HepG2 (cell line): ENCODE results near the gene CCDC38. TPM values are rescaled to one million over a fixed set of nuclear protein-coding genes. Genes with fewer than 3 reads are reported as not detected.

ENCODE experiments used
- BHLHE40 ChIP-seq: IDR thresholded peaks from 2 replicates; pipeline ENCODE4 v1.6.1; 2011; ENCODE audit warnings: low read length, improper control_type of control experiment
- CBX5 ChIP-seq: sonication (generic); formaldehyde crosslinking; IDR thresholded peaks from 2 replicates; pipeline ENCODE4 v1.4.0; 2020; ENCODE audit warnings: missing genetic modification reagents, borderline replicate concordance
- FOXO1 ChIP-seq: sonication (generic); formaldehyde crosslinking; IDR thresholded peaks from 2 replicates; pipeline ENCODE4 v1.4.0; 2020; ENCODE audit warnings: missing genetic modification reagents
- HMG20A ChIP-seq: IDR thresholded peaks from 2 replicates; pipeline ENCODE4 v1.6.1; 2016; ENCODE audit warnings: borderline replicate concordance
- MAZ ChIP-seq, 2 experiments: sonication (generic) in 1 of 2; formaldehyde crosslinking in 1 of 2; IDR thresholded peaks; 2 replicates each; pipeline versions ENCODE4 v1.5.0 to v1.6.1; 2012 to 2020; ENCODE audit warnings: low read depth in 2 of 2, mild to moderate bottlenecking in 2 of 2, borderline replicate concordance in 1 of 2, improper control_type of control experiment in 1 of 2, low read length in 1 of 2, missing genetic modification reagents in 1 of 2, moderate library complexity in 1 of 2
- MED1 ChIP-seq: sonication (generic); formaldehyde crosslinking; IDR thresholded peaks from 2 replicates; pipeline ENCODE4 v1.4.0; 2020; ENCODE audit warnings: missing genetic modification reagents
- MLX ChIP-seq: IDR thresholded peaks from 2 replicates; pipeline ENCODE4 v1.6.1; 2016
- MXI1 ChIP-seq: IDR thresholded peaks from 3 replicates; pipeline ENCODE4 v1.6.1; 2012; ENCODE audit warnings: low read depth, low read length, inconsistent platforms, borderline replicate concordance
- NFYB ChIP-seq: sonication (generic); formaldehyde crosslinking; IDR thresholded peaks from 2 replicates; pipeline ENCODE4 v1.4.0; 2020; ENCODE audit warnings: missing genetic modification reagents
- POLR2A ChIP-seq, 2 experiments: IDR thresholded peaks; 2 replicates each; pipeline ENCODE4 v1.6.1; 2011; ENCODE audit warnings: low read depth in 2 of 2, low read length in 2 of 2, mild to moderate bottlenecking in 1 of 2, moderate library complexity in 1 of 2; ENCODE audit not compliant: insufficient read depth in 1 of 2
- RXRB ChIP-seq: IDR thresholded peaks from 2 replicates; pipeline ENCODE4 v1.6.1; 2016; ENCODE audit warnings: borderline replicate concordance, missing genetic modification reagents, missing compliant biosample characterization
- SKI ChIP-seq: fragments of 450-650 bp; IDR thresholded peaks from one replicate; pipeline ENCODE4 v1.6.1; 2018; ENCODE audit warnings: mild to moderate bottlenecking; ENCODE audit not compliant: partially characterized antibody
- SMC3 ChIP-seq: IDR thresholded peaks from 2 replicates; pipeline ENCODE4 v1.6.1; 2011; ENCODE audit warnings: low read length, improper control_type of control experiment
- TARDBP ChIP-seq: sonication (generic); formaldehyde crosslinking; IDR thresholded peaks from 2 replicates; pipeline ENCODE4 v1.8.0; 2022; ENCODE audit warnings: mild to moderate bottlenecking, missing genetic modification reagents
- TBX3 ChIP-seq: fragments of 450-650 bp; IDR thresholded peaks from 2 replicates; pipeline ENCODE4 v1.6.1; 2017; ENCODE audit warnings: antibody characterized with exemption, mild to moderate bottlenecking, inconsistent platforms, borderline replicate concordance
- TFAP4 ChIP-seq: sonication (generic); IDR thresholded peaks from 2 replicates; pipeline ENCODE4 v1.6.1; 2016; ENCODE audit warnings: low read depth, borderline replicate concordance
- THYN1 ChIP-seq: sonication (generic); formaldehyde crosslinking; IDR thresholded peaks from 2 replicates; pipeline ENCODE4 v1.8.1; 2023; ENCODE audit warnings: low read depth, mild to moderate bottlenecking, moderate library complexity, missing genetic modification reagents, borderline replicate concordance
- ZBTB46 ChIP-seq: sonication (generic); formaldehyde crosslinking; IDR thresholded peaks from 2 replicates; pipeline ENCODE4 v1.4.0; 2020; ENCODE audit warnings: mild to moderate bottlenecking, missing genetic modification reagents, borderline replicate concordance
- ZNF207 ChIP-seq: fragments of 450-650 bp; IDR thresholded peaks from 2 replicates; pipeline ENCODE4 v1.6.1; 2016; ENCODE audit warnings: antibody characterized with exemption, borderline replicate concordance
- ZNF224 ChIP-seq: sonication (generic); formaldehyde crosslinking; IDR thresholded peaks from 2 replicates; pipeline ENCODE4 v1.5.0; 2020; ENCODE audit warnings: mild to moderate bottlenecking, missing genetic modification reagents
- ZNF24 ChIP-seq: fragments of 450-650 bp; IDR thresholded peaks from 2 replicates; pipeline ENCODE4 v1.6.1; 2017; ENCODE audit warnings: antibody characterized with exemption, mild to moderate bottlenecking
- ZNF609 ChIP-seq: sonication (generic); formaldehyde crosslinking; IDR thresholded peaks from 2 replicates; pipeline ENCODE4 v1.4.0; 2020; ENCODE audit warnings: mild to moderate bottlenecking, missing genetic modification reagents, borderline replicate concordance
- polyA plus RNA-seq, 8 experiments: library from polyadenylated mRNA; depleted of rRNA in 3 of 8; stranded (reverse) in 7 of 8; unstranded in 1 of 8; fragments of >200 nt; fragmentation: Illumina TruSeq in 4 of 8; extraction: Trizol in 4 of 8; gene quantifications; 2 replicates each; pipeline versions ENCODE4 v1.2.1 to v1.2.3, GENCODE V29; 2011 to 2016; ENCODE audit warnings: low read depth in 4 of 8, missing spikeins in 1 of 8, mixed read lengths in 1 of 8; ENCODE audit not compliant: insufficient read depth in 1 of 8
- total RNA-seq, 5 experiments: library from RNA; depleted of rRNA; stranded (reverse); fragments of >200 nt; fragmentation: Illumina TruSeq; extraction: Trizol; gene quantifications; 2 replicates each; pipeline ENCODE4 v1.2.3, GENCODE V29; 2016; ENCODE audit warnings: low read depth in 1 of 5

CCDC38 gene
- total and polyA plus RNA-seq, 2 of the 13 experiments (the other 11 are each of a cell fraction or from before 2014, with no cell fraction given) = 0.24 to 0.32 TPM

- TF ChIP-seq MAZ (IDR thresholded peaks at IDR 0.05; ENCODE audit: borderline replicate concordance, low read depth, low read length) = no peak
- peak; percentile 39; the same call in 1 of the 2 replicates for TF ChIP-seq MAZ (CRISPR knock-in tag; IDR thresholded peaks at IDR 0.05; ENCODE audit: low read depth)
- TF ChIP-seq TARDBP (CRISPR knock-in tag) = no peak
- no peak for TF ChIP-seq ZBTB46 (CRISPR knock-in tag)
- TF ChIP-seq ZNF224 (CRISPR knock-in tag) = no peak
- no peak for TF ChIP-seq NFYB (CRISPR knock-in tag)
- TF ChIP-seq MXI1 = no peak
- TF ChIP-seq HMG20A (CRISPR knock-in tag) = peak; percentile 58; the same call in 1 of the 2 replicates
- TF ChIP-seq ZNF207 = no peak
- peak; percentile 14; the same call in 1 of the 2 replicates for TF ChIP-seq BHLHE40
- TF ChIP-seq MLX = no peak
- peak; percentile 41; the same call in 1 of the 2 replicates for TF ChIP-seq ZNF609 (CRISPR knock-in tag)
- TF ChIP-seq TFAP4 = peak; percentile 24; the same call in 1 of the 2 replicates
- no peak for TF ChIP-seq TBX3
- no peak for TF ChIP-seq CBX5 (CRISPR knock-in tag)
- no peak for TF ChIP-seq THYN1 (CRISPR knock-in tag)
- no peak for TF ChIP-seq FOXO1
- TF ChIP-seq POLR2A (IDR thresholded peaks at IDR 0.05; ENCODE audit: insufficient read depth in 1 of 2, low read depth in 2 of 2, low read length in 2 of 2) = no peak
- peak; percentile 98 for TF ChIP-seq SMC3
- peak; percentile 30; the same call in 1 of the 2 replicates for TF ChIP-seq RXRB (CRISPR knock-in tag)
- peak; percentile 68; the same call in 1 of the 2 replicates for TF ChIP-seq ZNF24
- TF ChIP-seq SKI = no peak
- peak; percentile 69 for TF ChIP-seq MED1
Observed at GRCh38 chr12:95918194-95918993, 24.0 kb downstream of the CCDC38 start (continued).
